ENCODE measurements around the gene SOHLH1.

Gene SOHLH1, protein sequence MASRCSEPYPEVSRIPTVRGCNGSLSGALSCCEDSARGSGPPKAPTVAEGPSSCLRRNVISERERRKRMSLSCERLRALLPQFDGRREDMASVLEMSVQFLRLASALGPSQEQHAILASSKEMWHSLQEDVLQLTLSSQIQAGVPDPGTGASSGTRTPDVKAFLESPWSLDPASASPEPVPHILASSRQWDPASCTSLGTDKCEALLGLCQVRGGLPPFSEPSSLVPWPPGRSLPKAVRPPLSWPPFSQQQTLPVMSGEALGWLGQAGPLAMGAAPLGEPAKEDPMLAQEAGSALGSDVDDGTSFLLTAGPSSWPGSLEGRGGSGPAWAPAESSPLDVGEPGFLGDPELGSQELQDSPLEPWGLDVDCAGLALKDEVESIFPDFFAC

DNA sequence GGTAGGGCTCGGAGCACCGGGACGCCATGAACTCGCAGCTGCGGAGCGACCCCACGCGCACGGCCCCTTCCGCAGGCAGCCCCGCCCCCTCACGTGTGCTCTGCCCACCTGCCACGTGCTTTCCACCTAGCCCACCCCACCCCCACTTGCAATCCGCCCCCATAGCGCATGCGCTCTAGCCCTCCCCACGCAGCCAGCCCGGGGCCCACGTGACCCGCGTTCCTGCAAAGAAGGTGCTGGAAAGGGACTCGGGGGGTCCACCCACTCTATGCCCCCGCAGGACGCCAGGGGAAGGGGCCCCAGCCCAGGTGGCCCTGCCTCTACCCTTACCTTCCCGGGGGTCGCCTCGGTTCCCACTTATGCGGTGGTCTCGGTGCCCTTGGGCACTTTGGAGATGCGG lies at the start of gene SOHLH1:
Gene SOHLH1, minus strand, starts transcription at position 42 of the 400 bp plus-strand sequence. Its CDS starts 14 bp downstream, at position 28.
- DNase-seq (ENCODE audit: low read depth): no peak

DNA sequence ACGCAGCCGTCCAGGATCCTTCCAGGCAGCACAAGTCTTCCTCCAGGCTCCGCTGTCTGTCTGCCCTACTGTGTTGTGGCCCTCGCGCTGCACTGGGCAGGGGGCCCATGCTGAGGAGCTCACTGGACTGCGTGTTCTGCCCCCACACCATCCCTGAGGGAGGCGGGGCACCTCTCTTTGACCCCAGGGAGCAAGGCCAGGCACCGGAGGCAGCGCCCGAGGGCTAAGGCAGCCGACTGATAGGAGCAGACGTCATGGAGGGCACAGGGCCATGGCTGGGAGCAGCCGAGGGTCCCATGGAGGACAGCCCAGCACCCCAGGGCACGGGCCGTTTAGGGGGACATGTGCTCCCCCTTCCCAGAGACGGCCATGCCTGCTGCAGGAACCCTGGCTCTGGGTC lies 49.4 kb upstream of the SOHLH1 start:
- no peak for DNase-seq (ENCODE audit: low read depth)

DNA sequence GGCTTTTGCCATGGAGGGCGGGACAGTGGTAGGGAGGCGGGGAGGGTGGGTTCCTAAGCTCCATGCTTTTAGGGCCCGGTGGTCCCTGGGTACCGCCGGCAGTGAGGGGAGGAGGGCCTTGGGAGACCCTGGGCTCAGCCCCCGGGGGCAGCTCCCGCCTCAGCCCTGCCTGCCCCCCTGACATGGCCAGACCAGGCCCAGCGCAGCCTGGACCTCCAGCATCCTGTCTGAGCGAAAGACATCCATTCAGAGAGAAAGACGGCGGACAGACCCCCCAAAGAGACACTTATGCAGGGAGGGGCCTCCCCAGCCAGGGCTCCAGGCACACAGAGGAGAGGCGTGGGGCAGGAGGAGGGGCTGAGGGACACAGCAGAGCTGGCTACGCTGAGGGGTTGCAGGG lies 48.0 kb upstream of the SOHLH1 start:
- no peak for DNase-seq (ENCODE audit: low read depth)

DNA sequence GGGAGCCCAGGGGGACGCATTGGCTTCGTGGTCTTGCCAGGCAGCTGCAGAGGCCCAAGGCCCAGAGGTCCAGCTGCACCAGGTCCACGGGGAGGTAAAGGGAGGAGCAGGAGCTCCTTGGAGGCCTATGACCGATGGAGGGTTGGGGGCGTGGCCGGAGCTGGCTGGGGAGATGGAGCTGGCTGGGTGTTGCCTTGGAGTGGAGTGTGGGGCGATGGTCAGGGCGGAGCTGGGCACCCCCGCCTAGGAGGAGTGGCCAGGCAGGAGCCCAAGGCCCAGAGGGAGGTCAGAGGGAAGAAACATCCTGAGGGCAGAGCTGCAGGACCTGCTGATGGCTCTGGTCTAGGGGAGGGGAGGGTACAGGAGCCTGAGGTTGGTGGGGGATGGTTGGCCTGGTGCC lies 47.3 kb upstream of the SOHLH1 start:
- DNase-seq (ENCODE audit: low read depth): no peak

DNA sequence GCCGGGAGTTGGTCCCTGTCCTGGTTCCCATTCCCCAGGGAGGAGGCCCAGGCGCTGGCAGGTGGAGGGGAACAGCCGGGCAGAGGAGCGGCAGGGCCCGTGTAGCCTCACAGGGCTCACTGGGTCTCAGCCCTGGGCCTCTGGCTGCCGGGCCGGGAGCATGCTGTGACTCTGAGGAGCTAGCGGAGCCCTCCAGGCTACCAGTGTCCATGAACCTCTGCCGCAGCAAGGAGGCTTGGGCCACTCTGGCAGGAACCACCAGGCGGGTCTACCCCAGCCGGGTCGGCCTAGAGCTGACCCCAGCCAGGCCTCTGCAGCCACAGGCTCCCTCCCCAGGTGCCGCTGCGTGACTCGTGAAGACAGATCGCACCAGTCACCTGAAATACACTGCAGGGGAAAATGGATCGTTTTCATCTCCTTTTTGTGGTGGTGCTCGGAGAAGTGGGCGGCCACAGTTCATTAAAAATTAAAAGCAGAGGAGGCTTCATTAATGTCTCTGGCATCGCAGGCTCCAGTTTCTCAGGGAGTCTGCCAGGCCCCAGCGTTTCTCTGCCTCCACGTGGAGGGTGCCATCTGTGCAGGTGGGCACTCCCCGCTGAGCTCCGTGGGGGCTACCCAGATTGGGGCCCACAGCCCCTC lies 46.5 kb upstream of the SOHLH1 start:
- no peak for DNase-seq (ENCODE audit: low read depth)

DNA sequence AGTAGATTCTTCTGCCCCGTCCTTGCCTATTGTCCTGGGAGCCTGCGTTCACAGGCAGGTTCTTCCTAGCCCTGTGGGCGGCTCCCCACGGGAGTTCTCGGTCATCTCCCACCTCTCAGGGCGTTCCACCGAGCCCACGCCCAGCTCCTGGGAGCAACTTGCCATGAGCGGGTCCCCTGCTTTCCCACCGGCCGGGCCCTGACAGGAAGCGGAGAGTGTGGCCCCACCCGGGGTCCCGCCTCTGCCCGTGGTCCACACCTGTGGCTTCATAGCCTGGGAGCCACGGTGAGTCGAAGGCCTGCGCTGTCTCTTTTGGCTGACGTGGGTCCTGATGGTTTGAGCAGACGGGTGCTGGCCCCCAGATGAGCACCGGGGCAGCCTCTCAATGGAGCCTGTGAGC lies 45.9 kb upstream of the SOHLH1 start:
- no peak for DNase-seq (ENCODE audit: low read depth)

DNA sequence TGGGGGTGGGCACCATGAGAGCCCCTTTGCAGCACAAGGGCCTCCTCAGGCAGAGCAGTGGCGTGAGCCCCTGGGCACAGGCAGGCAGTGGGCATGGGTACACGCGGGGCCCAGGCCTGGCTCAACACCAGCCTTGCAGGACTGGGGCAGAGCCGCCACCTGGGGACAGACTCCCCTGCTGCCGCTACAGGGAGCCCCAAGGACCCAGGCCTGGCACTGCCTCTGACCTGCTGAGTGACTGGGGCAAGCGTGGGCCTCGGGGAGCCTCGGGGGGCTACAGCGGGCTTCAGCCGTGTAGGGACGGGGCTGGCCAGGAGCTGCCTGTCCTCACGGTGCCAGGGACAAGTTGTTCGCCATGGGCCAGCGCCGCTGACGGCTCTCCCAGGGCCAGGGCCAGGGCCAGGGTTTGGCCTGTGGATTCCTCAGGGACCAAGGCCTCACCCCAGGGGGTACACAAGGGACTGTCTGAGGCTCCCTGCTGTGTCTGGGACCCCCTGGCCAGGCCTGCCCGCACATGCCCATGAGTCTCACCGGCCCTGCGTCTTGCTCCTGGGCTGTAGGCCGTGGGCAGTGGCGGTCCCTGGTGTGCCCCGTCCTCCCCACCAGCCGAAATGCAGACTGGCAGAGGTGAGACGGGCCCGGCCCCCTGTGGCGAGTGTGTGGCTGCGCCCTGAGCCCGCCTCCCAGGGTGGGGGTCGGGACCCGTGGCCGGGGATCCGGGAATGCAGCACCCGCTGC lies 45.2 kb upstream of the SOHLH1 start:
- no peak for DNase-seq (ENCODE audit: low read depth)

DNA sequence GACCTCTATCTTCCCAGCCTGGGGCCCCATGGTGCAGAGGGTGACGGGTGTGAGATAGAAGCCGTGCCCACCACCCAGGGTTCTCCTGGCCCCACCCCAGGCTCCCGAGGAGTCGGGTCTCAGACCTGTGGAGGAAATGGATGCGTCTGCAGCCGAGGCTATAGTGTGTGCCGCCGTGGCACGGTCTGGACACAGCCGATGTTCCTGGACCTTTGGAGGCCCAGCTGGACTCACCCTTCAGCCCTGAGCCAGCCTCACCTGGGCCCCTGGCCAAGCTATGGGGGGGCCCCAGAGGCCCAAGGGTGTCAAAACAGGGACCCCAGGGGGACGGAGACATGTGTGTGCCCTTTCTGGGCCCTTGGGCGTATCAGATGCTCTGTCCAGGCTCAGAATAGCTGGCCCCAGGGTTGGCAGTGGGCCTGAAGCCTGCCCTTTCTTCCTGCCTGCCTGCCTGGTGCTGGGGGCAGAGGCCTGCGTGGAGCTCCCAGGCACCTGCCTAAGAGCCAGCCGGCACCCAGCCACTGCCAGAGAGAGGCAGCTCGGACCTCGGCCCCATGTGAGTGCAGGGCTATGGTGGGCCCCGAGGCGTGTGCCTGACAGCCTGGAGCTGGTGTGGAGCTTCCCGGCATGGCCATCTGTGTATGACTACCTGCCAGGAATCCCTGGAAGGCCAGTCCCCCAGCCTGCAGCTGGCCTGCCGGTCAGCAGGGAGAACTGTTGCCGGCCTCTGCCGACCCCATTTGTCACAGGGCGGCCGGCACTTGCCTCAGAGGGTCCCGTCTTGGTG lies 44.5 kb upstream of the SOHLH1 start:
- DNase-seq (ENCODE audit: low read depth): no peak

DNA sequence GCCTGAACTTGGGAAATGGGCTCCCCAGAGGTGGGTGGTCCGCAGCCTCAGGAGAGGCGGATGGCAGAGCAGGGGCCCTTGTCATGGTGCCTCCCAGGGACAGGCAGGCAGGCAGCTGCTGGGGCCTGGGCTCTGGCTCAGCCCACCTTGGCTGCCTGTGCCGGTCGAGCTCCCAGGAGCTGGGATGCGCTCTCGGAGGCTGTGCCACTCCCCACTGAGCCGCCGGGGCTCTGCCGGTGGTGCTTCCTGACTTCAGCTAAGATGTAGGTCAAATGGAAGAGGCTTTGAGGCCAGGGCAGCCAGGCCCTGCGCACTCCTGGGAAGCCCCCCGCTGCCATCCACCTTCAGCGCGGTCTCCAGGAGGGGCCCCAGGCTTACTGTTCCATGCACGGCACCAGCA lies 43.7 kb upstream of the SOHLH1 start:
- DNase-seq (ENCODE audit: low read depth): no peak

DNA sequence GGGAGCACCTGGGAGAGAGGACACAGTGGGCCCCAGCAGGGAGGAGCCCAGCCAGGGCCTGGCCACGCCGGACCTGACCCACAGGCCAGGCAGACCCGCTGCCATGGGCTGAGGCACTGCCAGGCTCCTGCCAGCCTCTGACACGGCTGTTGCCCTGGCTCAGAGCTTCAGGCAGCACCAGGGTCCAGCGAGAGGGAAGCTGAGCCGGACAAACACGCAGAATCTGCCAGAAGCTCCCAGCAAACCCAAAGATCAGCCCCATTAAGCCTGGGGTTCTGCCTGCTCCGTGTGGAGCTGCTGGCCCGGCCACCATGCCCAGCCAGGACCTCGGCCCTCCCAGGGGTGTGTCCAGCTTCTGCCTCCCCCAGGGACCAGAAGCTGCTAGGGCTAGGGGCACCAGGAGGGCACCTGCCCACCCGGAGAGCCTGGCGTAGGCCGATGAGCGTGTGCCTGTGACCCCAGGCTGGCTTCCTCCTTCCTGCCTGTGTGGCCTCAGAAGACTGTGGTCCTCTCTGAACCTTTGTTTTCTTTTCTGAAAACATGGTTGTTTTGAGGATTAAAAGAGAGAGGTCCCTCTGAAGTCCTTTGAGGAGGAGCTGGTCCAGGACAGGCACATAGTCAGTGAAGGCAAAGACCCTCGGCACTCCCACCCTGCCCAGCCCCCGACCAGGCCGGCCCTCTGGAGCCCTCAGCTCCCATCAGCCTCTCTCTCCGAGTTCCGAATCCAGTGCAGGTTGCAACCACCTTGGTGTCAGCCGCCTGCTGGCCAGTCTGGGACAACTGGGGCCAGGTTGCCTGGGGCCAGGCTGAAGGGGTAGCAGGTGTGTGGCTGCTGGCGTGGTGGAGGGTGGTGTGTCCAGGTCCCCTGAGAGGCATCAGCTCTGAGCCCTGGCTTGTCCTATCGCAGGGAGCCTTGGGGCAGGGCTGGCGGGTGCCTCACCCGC lies 42.3 kb upstream of the SOHLH1 start:
- DNase-seq (ENCODE audit: low read depth): no peak

DNA sequence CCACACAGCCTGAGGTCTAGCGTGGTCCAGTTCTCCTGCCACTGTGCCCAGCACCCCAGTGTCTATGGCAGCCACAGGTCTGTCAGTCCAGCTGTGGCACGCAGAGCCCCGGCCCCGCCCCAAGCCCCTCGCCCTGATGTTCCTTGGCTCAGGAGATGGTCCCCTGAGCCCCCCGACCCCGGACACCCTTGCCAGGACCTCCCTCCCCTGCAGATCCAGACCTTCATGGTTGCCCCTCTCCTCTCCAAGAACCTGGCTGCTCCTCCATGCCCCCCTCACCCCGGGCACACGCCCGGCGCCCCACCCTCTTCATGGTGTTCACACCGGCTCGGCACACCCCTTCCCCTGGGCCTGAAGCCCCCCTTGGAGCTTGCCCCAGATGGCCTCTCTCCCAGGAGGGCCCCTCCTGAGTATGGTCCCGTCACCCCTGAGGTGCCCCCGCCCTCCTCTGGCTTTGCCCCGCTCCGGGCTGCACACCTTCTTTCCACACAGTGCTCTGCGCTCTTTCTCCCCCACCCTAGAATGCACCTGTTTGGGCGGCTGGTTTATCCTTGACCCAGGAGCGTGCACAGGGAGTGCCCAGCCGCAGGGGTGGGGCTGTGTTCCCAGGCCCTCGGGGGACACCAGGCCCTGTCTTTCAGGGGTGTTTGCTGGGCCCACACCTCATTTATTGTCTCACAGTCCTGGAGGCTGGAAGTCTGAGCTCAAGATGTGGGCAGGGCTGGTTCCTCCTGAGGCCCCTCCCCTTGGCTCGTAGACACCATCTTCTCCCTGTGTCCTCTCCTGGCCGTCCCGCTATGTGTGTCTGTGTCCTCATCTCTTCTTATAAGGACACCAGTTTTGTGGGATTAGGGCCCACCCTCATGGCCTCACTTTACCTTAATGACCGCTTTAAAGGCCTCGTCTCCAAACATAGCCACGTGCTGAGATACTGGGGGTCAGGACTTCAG lies 40.3 kb upstream of the SOHLH1 start:
- DNase-seq (ENCODE audit: low read depth): no peak

DNA sequence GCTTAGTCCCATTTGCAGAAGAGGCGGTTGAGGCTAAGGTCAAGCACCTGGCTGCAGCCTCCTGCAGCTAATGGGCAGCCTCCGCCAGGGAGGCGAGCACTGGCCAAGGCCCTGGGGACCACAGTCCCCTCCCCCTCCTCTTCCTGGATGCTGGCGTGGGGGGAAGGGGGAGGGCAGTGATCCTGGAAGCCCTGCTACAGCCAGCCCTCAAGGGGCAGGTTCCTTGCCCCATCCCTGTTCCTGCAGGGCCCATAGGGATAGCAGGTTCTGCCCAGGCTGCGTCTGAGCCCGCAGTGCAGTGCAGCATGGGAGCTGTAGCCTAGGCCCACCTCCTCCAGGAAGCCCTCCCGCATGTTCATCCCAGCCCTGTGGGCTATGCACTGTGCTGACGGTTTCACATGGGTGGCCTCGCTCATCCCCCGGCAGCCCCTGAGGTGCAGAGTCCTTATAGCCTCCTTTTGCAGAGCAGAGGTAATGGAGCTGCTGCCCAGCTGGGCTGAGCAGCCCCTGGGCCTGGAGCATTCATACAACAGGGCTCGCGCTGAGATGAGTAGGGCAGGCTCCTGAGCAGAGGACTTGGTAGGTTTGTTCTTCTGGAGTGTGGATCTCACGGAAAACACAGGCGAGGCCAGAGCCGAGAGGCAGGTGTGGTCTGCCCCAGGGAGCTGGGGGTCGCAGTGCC lies 38.7 kb upstream of the SOHLH1 start:
- DNase-seq (ENCODE audit: low read depth): no peak

DNA sequence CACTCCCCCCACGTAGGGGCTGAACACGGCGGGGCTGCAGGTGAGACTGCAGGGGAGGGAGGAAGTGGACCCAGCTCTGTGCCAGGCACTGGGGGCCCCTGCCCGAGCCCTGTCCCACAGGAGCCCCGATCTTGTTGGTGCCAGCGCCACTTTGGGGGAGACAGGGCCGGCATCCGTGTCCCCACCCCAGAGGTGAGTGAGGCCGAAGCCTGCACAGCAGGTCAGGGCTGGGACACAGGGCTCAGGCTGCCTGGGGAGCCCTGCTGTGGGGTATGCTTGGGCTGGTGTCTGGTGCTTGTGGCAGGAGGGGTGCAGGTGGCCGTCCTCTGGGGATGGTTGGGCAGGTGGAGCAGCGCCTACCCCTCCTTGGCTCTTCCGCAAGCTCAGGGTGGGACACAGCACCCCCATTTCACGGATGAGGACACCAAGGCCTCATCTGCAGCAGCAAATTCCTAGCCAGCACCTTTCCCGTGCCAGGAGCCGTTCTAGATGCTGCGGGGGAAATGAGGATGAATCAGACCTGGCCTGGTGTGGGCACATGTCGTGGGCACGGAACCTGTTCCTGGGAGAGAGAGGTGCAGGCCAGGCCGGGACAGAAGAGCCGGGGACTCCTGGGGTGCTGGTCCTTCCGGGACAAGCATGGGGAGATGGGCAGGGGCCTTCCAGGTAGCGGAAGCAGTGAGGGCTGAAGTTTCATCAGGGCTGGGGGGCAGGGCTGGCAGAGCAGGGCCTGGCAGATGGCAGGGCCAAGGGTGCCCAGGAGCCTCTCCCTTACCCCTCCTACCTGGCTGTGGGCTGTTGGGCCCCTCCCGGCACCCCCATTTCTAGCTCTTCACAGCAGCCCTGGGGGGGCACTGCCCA lies 37.9 kb upstream of the SOHLH1 start:
- DNase-seq (ENCODE audit: low read depth): no peak

DNA sequence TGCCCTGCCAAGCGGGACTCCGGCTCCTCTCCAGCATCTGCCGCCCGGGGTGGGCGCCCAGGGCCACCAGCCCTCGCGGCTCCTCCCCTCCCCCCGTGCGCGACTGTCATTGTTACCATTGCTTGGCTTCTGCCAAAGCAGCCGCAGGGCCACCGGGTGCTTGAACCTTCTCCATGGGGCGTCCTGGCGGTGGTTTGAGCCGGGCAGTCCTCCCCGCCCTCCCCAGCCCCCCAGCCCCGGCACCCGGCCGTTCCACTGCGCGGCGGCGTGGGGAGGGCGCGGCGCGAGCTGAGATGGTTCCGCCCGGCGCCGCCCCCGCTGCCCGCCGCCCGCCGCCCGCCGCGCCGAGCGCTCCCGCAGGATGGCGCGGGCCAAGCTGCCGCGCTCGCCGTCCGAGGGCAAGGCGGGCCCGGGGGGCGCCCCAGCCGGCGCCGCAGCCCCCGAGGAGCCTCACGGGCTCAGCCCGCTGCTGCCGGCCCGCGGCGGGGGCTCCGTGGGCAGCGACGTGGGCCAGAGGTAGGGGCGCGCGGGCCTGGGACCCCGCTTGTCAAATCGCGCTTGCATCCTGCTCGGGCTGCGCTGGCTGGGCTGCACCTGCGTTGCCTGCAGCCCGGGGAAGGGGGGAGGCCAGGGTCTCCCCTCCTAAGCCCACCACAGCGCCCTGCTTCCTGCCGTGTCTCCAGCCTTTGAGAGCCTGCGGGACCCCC lies 37.1 kb upstream of the SOHLH1 start:
- DNase-seq (ENCODE audit: low read depth): no peak

DNA sequence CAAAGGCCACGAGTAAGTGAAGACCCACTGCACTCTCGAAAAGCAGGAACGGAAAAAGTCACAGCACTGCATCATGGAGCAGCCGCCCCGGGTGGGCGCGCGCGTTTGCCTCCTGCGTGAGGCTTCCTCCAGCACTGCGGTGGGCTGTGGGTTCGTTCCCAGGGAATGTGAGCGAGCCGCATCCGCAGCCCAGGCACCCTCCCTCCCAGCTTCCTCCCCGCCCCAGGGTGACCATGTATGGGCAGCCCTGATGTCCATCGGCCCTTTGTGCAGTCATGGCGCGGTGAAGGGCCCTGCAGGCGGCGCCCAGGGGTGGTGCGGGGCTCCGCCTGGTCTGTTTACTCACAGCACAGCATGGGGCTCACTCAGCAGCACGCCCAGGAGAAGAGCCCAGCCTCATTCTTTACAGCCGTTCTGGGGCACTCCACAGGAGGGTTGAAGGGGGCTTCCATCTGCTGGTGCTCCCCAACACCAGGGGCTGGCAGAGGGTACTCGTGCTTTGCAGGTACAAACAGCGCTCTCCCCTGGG lies 35.4 kb upstream of the SOHLH1 start:
- DNase-seq (ENCODE audit: low read depth): no peak

DNA sequence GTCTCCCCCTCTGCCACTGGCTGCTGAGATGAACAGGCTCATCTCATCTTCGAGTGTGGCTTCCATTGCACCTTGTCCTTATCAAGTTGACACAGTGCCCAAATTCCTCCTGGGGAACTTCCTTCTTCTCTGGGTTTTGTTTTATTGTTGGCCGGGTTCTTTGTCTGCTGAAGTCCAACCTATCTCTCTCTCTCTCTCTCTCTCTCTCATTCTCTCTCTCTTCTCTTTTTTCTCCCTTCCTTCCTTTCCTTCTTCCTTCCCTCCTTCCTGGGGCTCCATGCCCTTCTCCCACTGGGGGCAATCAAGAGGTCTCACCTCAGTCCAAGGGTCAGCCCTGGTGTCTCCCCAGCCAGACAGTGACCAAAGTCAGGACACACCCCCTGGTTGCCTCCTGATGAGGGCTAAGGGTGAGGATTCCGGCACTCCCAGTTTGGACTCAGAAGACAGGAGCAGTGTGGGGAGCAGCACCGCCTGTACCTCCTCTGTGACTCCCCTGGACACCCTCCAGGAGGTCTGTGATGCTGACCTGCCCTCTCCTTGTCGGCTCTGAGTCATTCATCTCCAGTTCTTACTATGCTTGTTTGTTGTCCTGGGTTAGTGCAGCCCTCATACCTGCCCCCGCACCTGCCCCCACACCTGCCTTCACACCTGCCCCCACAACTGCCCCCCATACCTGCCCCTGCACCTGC lies 33.4 kb upstream of the SOHLH1 start:
- no peak for DNase-seq (ENCODE audit: low read depth)

DNA sequence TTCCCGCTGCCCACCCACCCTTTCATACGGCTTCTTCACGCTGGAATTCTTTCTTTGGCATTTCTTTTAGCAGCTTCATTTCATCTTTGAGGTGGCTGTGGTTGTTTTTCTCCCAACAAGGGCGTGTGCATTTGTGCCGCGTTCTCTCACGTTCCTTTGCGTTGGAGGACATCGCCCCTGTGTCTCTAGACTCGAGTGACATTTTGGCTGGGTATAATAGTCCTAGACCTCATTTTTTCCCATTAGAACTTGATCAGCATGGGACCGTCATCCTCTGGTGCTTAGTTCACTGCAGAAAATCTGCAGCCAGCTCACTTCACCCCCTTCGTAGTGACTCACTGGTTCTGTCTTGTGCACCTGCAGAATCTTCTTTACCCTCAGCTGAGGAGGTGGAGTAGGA lies 32.2 kb upstream of the SOHLH1 start:
- no peak for DNase-seq (ENCODE audit: low read depth)

All from stimulated activated CD8-positive, alpha-beta memory T cell treated with anti-CD3 and anti-CD28 coated beads, Interleukin-12 subunit alpha, Interleukin-12 subunit beta, amount 100 ng/mL, for 1 hour (primary cell).